DMS 273 (cell line): ENCODE data around the gene TMEM254.
A peak's percentile ranks its signal among the peaks of the same experiment; 100 is the strongest.
"Not testable (repeated sequence)": the region's sequence is repeated elsewhere in the genome, so short reads cannot be mapped to it uniquely, and the experiment has no call there.

Experiments
- DNase-seq: peaks from one replicate; lab custom pipeline; 2025; ENCODE audit not compliant: unreplicated experiment; lab: John Stamatoyannopoulos, UW

Gene TMEM254

DNA sequence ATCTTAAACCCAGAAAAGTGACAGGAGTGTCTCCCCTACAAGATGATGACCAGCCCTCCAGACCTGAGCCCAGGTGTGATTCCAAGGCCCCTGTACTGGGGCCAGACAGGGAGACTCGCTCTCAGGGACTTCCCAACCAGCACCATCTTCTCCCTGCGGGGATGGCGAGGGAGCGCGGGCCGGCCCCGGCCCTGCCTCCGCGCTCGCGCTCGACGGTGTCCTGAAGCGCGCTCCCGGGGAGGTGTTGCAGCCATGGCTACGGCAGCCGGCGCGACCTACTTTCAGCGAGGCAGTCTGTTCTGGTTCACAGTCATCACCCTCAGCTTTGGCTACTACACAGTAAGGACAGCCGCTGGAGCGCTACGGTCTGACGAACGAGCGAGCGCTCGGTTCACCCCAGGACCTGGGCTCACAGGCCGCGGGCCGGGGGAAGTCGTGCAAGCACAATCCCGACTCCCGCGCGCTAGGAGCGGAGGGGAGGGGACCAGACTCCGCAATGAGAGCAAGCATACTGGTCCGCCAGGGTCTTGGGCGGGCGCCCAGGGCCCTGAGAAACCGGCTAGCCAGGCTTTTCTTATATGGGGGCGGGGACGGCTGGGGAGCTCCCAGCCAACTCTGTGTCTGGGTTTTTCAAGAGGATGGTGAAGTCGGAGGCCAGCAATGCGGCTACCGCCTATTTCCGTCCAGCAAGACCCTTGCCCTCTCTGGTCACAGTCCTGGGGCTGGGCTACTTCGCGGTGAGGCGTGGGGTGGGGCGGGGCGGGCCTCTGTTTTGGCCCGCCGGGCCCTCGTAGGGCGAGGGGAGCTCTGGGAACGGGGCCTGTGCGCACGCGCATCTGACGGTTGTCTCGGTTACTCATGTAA lies at the start of gene TMEM254:
TMEM254 (plus strand) TSS at position 218 of the 864 bp plus-strand sequence; CDS start at position 253, 35 bp downstream.
- DNase-seq: peak; percentile 92

DNA sequence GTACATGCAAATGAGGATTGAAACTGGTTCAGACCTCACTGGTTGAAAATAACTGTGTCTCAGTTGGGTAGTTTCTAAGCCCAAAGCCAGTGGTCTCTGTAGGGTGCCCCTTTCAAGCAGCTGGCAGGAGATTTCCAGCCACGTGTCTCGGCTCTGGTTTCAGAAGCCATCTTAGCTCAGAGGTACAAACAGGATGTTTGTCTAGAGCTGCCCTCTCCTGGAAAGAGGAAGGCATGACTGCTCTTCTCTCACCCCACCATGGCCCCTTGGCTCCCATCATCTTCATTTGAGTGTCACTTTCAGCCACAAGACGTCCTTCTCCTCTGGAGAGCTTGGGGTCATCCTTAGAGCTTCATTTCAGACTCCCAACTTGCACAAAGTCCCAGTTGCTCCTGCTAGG lies 49.3 kb upstream of the TMEM254 start:
- peak; percentile 68 for DNase-seq

- not testable (repeated sequence) for DNase-seq
Observed at GRCh38 chr10:80029865-80030264, 48.6 kb upstream of the TMEM254 start.

- no peak for DNase-seq
Observed at GRCh38 chr10:80032503-80032902, 46.0 kb upstream of the TMEM254 start.

DNA sequence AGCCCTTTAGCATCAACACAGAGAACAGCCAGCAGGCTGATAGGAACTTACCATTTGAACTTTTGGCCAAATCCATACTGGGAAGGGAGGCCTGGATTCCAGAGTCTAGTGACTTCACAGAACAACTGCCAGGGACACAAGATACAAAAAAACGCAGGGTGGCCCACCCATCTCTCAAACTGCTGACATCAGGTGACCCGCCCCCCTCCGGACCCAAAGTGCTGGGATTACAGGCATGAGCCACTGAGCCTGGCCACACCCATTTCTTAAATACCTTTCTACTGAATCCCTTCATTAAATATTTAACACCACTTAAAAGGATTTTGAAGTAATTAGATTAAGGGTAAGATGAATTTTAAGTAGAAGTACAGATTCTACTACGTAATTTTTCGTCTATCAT lies 43.7 kb upstream of the TMEM254 start:
- not testable (repeated sequence) for DNase-seq

GRCh38 chr10:80035430-80035829 lies 43.0 kb upstream of the TMEM254 start:
- DNase-seq: not testable (repeated sequence)

DNA sequence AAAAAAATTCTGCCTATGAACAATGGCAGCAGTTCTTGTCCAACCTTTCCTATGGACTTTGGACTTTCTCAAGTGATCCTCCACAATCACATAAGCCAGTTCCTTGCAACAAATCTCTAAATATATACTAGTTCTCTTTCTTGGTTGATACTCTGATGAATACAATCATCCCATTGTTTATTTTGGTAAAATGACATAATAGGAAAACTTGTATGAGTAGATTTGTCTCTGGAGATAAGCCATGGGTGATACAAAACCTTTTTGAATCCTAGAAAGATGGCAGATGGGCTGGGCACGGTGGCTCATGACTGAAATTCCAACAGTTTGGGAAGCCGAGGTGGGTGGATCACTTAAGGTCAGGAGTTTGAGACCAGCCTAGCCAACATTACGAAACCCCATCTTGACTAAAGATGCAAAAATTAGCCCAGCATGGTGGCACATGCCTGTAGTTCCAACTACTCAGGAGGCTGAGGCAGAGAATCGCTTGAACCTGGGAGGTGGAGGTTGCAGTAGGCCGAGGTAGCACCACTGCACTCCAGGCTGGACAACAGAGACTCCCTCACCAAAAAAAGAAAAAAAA lies 41.5 kb upstream of the TMEM254 start:
- not testable (repeated sequence) for DNase-seq

DNA sequence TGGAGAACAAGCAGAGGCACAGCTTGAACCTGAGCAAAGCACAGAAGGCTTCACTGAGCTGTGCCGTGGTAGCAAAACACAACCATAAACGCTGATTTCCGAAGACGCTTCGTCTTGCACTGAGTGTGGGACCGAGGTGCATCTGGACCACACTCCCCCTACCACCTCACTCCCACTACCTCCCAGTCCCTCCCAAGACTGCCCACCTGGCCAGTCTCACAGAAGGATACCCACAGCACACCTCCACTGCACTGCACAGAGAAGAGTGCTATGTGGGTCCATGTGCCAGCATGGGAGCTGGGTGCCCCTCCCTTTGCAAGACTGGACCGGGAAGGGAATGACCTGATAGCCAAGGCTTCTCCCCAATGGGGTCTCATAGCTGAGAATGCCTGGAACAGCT lies 40.2 kb upstream of the TMEM254 start:
- not testable (repeated sequence) for DNase-seq

GRCh38 chr10:80041162-80041561 lies 37.3 kb upstream of the TMEM254 start:
- no peak for DNase-seq

- not testable (repeated sequence) for DNase-seq
Observed at GRCh38 chr10:80044935-80045334, 33.5 kb upstream of the TMEM254 start.

- DNase-seq: peak; percentile 83
Observed at GRCh38 chr10:80046629-80047441, 31.6 kb upstream of the TMEM254 start.

DNA sequence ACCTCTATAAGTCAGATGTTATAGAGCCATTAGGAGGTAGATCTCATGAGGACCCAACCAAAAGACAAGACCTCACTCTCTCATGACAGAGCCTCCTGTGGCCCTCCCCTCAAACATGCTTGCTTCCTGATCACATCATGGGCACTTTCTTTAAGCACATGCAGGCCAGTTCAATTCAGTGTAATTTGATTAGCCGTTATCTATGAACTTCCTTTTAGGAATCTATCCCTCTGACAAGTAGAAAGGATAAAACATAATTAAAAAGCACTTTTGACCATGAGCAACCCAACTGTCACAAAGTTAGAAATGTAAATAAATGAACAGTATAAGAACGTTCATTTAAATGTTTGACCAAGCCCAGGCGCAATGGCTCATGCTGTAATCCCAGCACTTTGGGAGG lies 27.7 kb upstream of the TMEM254 start:
- DNase-seq: no peak

DNA sequence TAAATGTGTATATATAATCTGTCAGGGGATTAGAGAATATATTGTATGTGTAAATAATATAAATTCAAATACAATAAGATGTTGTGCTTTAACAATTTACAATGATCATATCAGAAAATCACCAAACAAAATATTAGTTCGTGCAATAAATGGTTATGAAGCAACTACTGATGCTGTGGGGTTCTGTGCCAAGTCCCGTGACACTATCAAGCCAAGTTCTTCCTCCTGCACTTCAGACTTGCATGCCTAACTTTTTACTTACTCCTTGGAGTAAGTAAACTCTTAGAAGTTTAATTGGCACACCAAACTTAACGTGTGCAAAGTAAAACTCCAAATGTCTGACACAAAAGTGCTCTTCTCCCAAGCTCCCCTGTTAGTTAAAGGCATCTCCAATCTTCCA lies 26.5 kb upstream of the TMEM254 start:
- DNase-seq: no peak

GRCh38 chr10:80055760-80056159 lies 22.7 kb upstream of the TMEM254 start:
- DNase-seq: no peak

- no peak for DNase-seq
Observed at GRCh38 chr10:80057171-80057570, 21.3 kb upstream of the TMEM254 start.

DNA sequence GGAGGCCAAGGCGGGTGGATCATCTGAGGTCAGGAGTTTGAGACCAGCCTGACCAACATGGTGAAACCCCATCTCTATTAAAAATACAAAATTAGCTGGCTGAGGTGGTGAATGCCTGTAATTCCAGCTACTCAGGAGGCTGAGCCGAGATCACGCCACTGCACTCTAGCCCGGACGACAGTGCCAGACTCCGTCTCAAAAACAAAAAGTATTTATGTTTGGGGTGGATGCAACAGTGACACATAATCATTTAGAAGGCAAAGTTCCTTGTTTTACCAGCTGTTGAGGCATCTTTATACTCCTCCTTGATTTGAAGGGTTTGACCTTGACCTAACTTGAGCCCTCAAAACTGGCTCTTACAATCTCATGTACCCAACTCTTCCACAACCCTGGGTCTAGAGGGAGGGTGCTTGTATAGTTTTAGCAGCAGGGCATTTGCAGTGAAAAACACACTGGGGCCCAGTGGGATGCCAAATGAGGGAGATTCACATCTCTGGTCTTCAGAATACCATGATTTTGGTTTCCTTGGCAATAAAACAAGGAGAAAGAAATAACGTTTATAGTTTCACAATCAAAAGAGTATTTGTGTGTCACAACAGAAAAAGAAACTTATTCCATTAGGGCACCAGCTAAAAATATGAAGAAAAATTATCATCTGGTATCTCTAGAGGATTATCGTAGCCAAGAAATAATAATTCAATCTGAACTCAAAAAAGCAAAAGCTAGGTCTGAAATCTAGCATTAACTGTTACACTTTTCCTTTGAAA lies 14.2 kb upstream of the TMEM254 start:
- no peak for DNase-seq

DNA sequence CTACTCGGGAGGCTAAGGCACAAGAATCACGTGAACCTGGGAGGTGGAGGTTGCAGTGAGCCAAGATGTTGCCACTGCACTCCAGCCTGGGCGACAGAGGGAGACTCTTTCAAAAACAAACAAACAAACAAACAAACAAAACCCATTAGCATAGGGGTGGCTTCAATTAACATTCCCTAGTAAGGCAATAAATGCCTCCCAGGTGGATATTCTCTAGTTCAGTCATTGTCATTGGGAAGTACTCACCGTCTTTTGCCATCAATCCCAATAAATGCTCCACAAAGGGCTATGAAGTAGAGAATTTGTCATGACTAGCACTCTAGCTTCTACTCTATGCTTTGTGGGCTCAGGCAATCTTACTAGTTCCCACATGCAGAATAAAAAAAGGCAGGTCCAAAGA lies 11.7 kb upstream of the TMEM254 start:
- DNase-seq: no peak

GRCh38 chr10:80067821-80068220 lies 10.6 kb upstream of the TMEM254 start:
- not testable (repeated sequence) for DNase-seq

DNA sequence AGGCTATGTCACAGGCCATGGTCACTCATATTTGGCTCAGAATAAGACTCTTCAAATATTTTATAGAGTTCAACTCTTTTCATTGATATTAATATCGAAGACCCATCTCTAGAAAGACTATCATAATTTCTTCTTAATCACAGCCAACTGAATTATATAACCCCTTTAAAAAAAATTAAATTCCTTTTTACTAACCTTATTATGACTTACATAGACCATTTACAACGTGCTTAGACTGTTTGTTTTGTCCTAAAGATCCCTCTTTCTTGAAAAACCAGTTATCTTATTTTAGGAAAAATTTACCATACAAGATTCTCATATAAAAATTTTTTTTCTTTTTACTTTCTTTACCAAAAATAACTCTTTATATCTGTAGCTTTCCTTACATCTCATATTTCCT lies 10.2 kb upstream of the TMEM254 start:
- DNase-seq: peak; percentile 16

DNA sequence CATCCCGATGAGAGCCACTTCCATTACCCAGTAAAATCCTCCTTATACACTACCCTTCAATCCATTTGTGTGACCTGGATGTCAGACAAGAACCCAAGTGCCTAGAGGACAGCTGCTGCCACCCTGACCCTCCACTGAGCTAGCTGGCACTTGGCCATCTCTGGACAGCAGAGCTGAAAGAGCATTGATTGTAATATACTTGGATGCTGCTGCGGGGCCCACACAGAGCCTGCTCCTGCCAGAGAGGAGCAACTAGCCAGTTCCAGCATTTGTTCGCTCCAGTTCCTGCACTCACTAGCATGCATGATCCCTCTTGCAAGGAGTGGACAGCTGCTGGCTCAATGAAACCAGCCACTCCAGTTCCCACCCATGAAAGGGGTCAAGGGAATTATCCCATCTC lies 8.4 kb upstream of the TMEM254 start:
- no peak for DNase-seq

GRCh38 chr10:80072584-80072983 lies 5.9 kb upstream of the TMEM254 start:
- DNase-seq: no peak
